Mucosa of stomach (tissue), 1 donor: Measurements from ENCODE around the gene IGFBP5.

Source experiments
- H3K27me3 ChIP-seq: one replicate; pipeline ENCODE4 v1.7.0; 2013; ENCODE audit warnings: mild to moderate bottlenecking, low read length; ENCODE audit not compliant: control insufficient read depth, insufficient read depth
- H3K36me3 ChIP-seq: one replicate; pipeline ENCODE4 v1.7.0; 2013; ENCODE audit warnings: low read length; ENCODE audit not compliant: control insufficient read depth, insufficient read depth
- H3K4me1 ChIP-seq: one replicate; pipeline ENCODE4 v1.7.0; 2013; ENCODE audit warnings: mild to moderate bottlenecking, low read length; ENCODE audit not compliant: control insufficient read depth, insufficient read depth
- H3K4me3 ChIP-seq: one replicate; pipeline ENCODE4 v1.7.0; 2013; ENCODE audit warnings: low read length
- H3K9ac ChIP-seq: one replicate; pipeline ENCODE4 v1.7.0; 2013; ENCODE audit warnings: mild to moderate bottlenecking, low read length, moderate library complexity
- H3K9me3 ChIP-seq: one replicate; pipeline ENCODE4 v1.7.0; 2013; ENCODE audit warnings: mild to moderate bottlenecking, low read length, moderate library complexity; ENCODE audit not compliant: control insufficient read depth
- donor health status: Pancreatic carcinoma.

The IGFBP5 gene

DNA sequence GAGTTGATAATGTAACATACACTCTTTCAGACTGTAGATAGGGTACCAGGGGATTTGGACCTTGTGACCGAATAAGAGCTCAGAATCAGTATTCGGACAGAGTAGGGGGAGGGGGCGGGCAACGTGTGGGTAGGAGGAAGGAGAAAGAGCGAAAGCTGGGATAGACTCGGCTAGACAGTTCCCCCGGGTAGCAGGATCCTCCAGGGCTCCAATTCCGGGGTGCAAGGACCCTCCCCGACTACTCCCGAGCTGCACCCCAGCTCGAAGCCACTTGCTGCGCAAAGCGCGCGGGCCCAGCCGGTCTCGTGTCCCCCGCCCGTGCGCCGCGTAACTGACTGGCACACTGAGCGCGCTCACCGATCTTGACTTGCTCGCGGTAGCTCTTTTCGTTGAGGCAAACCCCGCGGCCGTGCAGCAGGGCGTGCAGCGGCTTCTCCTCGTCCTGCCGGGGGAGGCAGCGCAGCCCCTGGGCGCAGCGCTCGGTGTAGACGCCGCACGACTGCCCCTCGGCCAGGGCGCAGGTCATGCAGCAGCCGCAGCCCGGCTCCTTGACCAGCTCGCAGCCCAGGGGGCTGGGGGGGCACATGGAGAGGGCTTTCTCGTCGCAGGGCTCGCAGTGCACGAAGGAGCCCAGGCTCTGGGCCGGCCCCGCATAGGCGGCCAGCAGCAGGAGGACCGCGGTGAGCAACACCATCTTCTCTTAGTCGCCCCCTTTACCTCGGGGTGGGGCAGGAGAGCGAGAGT is 1.1 kb downstream of the IGFBP5 start:
- Histone ChIP-seq H3K9me3 (no peaks in the 10 kb centered on the region), H3K27me3 (peaks cover 67% of the 10 kb centered on the region), H3K4me1 (peaks cover 38% of the 10 kb centered on the region), H3K36me3 (no peaks in the 10 kb centered on the region), H3K4me3 (peak overlapping the region; percentile 25), H3K9ac (peak overlapping the region; percentile 65)

DNA sequence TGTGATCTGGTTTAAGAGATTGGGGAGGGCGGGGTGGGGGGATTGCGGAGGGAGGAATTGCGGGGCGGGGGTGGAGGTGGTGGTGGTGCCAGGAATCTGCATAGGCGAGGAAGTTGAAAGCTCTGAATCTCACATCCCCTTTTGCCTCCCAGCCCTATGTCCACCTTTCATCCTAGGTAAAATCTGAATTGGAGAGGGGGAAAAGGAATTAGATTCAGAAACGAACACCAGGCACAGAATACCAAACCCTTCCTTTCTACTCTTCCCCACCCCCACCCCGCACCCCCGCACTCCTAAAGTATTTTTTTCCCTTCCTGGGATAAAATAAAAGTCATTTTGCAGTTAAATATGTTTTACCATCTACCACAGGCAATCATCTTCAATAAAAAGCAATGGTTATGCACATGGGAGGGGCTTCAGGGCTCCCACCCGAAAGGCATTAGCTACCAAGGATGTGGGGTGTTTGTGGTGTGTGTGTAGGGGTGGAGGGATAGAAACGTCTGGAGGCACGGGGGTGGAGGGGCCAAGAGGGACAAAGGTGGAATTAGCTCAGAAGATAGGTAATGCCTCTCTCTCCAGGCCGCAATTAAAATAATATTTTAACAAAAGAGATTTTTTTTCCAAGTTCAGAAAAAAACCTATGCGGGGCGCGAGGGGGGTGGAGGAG is 1.8 kb downstream of the IGFBP5 start:
- Histone ChIP-seq H3K9ac (peak overlapping the region; percentile 65), H3K9me3 (no peaks in the 10 kb centered on the region), H3K27me3 (peaks cover 67% of the 10 kb centered on the region), H3K4me1 (peaks cover 43% of the 10 kb centered on the region), H3K4me3 (peak overlapping the region; percentile 25), H3K36me3 (no peaks in the 10 kb centered on the region)

DNA sequence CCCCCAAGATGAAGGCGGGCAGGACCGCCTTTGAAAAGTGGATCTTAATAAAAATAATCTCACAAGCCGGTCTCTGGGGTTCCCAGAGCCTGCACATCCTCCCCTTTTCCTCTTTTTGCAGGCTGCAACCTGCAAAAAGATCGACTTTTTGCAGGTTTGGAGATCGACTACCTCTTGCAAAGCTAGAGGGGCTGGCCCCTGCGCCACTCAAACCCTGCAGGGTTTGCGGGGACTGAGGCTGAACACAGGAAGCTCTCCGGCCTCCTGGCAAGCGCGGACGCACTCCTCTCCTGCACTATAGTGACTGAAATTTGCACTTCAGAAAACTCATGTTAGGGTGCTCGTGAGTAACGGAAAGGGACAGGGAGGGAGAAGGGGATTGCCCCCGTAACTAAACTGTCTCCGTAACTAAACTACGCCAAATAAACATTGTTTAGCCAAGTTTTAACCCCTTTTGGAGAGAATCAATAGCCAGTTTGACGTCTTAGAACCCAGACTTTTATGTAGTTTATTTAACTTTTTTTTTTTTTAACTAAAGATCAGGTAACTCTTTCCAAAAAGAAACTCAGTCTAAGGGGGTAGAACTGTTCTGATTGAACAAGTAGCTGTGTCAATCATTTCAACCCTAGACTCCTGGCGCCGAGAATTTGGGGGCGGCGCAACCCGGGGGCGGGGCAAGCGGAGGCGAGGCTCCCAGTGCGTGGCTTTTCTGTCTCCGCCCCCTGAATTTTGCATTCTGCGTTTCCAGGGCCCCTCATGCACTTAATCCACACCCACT is 2.5 kb downstream of the IGFBP5 start:
- Histone ChIP-seq H3K9me3 (no peaks in the 10 kb centered on the region), H3K27me3 (peaks cover 61% of the 10 kb centered on the region), H3K4me1 (peaks cover 43% of the 10 kb centered on the region), H3K9ac (peak overlapping the region; percentile 61), H3K36me3 (no peaks in the 10 kb centered on the region), H3K4me3 (no peak overlapping the region)

DNA sequence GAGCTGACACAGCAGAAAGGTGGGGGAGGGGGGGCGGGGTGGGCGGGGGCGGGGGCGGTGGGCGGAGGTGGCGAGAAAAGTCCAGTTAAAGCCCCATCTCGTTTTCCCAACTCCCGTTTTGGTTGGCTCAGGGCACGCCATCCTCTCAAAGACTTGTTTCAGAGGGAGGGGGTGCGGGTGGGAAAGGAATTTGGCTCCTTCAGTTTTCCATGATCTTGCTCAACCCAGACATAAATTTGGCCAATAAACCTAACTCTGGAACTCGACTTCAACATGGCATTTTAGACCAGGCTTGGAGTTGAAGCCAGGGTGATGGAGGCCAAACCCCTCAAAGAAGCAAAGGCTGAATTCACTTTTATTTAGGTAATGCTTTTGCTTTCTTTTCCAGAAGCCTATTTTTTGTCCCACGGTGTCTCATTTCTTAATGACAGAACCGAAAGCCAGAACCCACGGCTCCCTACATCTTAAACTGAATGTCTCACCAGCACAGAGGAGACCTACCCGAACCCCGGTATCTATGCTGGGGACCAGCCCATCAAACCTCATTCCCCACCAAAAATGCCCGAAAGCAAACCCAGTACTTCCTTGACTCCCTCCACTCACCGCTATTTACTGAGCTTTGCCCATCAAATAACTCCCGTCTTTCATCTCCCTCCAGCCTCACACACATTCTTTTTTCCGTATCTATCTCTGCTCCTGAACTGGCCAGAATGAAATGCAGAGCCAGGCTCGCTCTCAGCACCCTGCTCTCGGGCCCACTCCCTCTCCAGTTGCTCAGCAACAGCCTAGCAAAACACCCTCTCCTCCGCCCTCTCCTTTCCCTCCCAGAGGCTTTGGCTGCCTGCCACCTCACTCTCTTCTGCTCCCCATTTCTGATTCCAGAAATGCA is 4.3 kb downstream of the IGFBP5 start:
- H3K9ac ChIP-seq = peak overlapping the region; percentile 53
- H3K27me3 ChIP-seq = peaks cover 54% of the 10 kb centered on the region
- peaks cover 43% of the 10 kb centered on the region for H3K4me1 ChIP-seq
- no peaks in the 10 kb centered on the region for H3K36me3 ChIP-seq
- no peak overlapping the region for H3K4me3 ChIP-seq
- no peaks in the 10 kb centered on the region for H3K9me3 ChIP-seq

DNA sequence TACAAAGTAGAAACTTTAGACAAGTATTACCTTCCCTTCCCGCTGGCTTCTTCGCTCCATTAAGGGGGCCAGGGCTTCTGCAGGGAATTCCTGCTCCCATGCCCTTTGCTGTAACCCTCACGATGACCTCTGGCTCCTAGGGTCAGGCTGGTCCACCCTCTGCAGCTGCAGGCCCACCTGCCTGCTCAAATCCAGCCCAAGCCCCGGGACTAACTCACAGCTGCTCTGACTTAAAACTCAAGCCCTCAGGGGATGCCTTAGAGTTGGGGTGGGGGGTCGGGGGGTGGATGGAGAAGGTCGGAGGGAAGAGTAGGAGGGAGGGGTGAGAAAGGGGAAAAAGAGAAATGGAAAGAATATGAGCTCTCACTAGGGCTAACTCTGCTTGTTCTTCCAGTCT is 4.9 kb downstream of the IGFBP5 start:
- H3K4me1 ChIP-seq = peaks cover 43% of the 10 kb centered on the region
- H3K9me3 ChIP-seq = no peaks in the 10 kb centered on the region
- no peak overlapping the region for H3K9ac ChIP-seq
- H3K27me3 ChIP-seq = peaks cover 48% of the 10 kb centered on the region
- no peak overlapping the region for H3K4me3 ChIP-seq
- no peaks in the 10 kb centered on the region for H3K36me3 ChIP-seq

DNA sequence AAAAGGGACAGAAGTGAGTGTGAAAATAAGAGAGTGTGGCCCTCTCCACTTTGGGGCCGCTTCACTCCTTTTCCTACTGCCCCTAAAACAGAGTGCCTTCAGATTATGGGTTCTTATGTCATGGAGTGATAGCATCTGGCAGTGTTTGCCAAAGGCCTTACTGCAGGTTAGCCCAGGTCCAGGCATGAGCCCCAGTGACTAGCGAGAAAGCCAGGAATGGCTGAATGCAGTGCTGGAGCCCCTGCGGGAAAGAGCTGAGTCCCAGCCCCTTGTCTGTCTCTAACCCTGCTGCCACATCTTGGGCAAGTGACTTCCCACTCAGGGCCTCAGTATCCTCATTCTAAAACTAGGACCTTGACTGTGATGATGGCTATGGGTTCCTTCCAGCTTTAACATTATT is 6.0 kb downstream of the IGFBP5 start:
- H3K4me3 ChIP-seq = no peak overlapping the region
- H3K36me3 ChIP-seq = no peaks in the 10 kb centered on the region
- H3K9me3 ChIP-seq = no peaks in the 10 kb centered on the region
- peaks cover 37% of the 10 kb centered on the region for H3K27me3 ChIP-seq
- peaks cover 43% of the 10 kb centered on the region for H3K4me1 ChIP-seq
- H3K9ac ChIP-seq = no peak overlapping the region

DNA sequence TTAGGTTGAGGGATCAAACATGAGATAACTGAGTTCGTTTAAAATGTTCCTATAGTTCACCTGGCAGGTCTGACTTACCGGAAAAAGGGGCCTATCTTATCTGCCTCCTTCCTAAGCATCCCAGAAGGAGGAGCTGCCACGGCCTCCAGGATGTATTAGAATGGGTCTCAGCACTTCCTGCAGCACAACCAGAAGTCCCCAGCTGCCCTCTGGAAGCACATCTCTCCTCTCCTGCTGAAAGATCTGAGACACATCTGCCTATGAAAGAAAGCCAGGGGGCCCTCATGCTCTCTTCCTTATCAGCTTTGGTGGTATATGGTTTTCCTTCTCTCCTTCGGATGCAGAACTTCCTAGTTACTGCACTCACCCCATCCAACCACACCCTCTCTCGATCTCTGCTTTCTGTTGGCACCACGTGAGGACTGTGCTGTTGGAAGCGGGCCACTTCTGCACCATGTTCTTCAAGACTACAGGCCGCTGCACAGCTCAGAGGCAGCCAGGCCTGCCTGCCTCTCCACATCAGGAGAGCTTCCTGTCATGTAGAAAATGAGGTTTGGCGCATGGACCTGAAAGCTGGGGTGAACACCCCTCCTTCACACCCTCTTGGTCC is 6.5 kb downstream of the IGFBP5 start:
- no peak overlapping the region for H3K9ac ChIP-seq
- H3K36me3 ChIP-seq = no peaks in the 10 kb centered on the region
- no peak overlapping the region for H3K4me3 ChIP-seq
- H3K4me1 ChIP-seq = peaks cover 43% of the 10 kb centered on the region
- H3K9me3 ChIP-seq = no peaks in the 10 kb centered on the region
- peaks cover 32% of the 10 kb centered on the region for H3K27me3 ChIP-seq

DNA sequence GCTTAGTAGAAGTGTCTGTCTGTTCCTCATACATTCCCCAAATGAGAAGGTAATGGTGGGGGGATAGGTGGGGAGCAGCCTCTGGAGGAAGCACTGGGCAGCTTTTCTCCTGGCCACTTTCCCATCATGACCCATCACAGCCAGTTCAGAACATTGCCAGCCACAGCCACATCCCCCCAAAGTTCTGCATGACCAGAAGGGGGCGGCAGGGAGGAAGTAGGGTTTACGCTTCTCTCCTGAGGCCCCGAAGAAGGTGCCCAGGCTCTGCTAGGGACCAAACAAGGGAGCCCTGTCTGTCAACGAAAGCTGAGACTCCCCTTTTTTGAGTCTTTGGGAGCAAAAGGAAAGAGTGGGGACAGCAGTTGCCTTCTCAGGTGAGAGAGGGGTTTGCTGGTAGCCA is 7.7 kb downstream of the IGFBP5 start:
- Histone ChIP-seq H3K4me1 (peaks cover 48% of the 10 kb centered on the region), H3K9ac (no peak overlapping the region), H3K4me3 (no peak overlapping the region), H3K27me3 (peaks cover 21% of the 10 kb centered on the region), H3K36me3 (no peaks in the 10 kb centered on the region), H3K9me3 (no peaks in the 10 kb centered on the region)

DNA sequence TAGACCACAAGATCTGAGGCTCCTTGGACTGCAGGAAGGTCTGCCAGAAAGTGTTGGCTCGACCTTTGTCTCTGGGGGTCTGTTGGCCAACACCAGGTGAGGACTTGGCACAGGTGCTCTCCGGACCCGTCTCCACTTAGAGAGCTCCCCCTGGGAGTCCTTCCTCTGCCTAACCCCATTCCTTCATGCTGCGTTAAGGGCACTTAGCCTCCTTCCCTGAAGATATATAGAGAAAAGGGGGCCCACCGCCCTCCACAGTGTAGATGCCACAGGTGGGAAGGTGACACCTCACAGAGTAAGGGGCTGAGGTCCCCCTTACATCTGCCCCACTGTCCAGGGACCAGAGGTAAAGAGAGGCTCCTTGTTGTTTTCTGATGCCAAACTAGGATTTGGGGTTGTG is 8.2 kb downstream of the IGFBP5 start:
- H3K4me1 ChIP-seq = peaks cover 45% of the 10 kb centered on the region
- H3K9me3 ChIP-seq = no peaks in the 10 kb centered on the region
- H3K27me3 ChIP-seq = peaks cover 16% of the 10 kb centered on the region
- H3K36me3 ChIP-seq = no peaks in the 10 kb centered on the region
- no peak overlapping the region for H3K9ac ChIP-seq
- no peak overlapping the region for H3K4me3 ChIP-seq

DNA sequence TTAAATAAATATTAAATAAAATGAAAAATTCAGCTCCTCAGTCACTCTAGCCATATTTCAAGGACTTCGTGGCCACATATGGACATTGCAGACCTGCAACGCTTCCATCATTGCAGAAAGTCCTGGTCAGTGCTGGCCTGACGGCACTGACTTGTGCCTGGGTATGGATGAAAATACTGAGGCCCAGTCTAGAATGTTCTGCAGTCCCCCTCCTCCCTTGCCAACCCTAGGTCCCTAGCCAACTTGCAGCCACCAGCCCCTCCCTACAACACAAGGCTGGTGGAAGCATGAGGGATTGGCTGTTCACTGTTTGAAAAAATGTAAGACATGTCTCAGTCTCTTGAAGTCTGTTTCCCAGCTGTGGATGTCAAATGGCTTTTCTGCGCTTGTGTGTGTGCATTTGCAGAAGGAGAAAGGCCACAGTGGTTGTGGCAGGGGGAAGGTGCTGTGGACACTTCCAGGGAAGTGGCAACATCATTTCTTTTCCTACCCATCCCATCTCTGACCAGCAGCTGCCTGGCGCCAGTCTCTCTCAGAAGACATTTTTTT is 9.9 kb downstream of the IGFBP5 start:
- Histone ChIP-seq H3K27me3 (peaks cover 7% of the 10 kb centered on the region), H3K9me3 (no peaks in the 10 kb centered on the region), H3K36me3 (no peaks in the 10 kb centered on the region), H3K4me3 (no peak overlapping the region), H3K9ac (no peak overlapping the region), H3K4me1 (peaks cover 37% of the 10 kb centered on the region)

DNA sequence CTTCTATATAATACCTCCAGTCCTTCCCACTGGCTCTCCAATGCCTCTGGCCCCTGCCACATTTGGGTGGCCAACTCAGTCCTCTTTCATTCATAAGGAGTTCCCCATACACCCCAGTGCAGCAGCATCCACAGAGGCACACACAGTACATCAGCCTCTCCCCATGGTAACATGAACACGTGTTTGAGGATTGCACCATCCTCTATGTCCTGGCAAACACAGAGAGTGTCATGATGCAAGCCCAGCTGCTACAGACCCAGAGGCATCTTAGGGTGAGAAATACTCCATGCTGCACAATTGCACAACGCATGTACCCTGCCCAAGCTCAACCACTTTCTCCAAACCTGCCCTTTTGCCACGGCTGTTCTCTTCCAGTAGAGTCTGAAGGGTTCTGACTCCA is 11.5 kb downstream of the IGFBP5 start:
- H3K9ac ChIP-seq = no peak overlapping the region
- H3K9me3 ChIP-seq = no peaks in the 10 kb centered on the region
- no peaks in the 10 kb centered on the region for H3K36me3 ChIP-seq
- no peak overlapping the region for H3K4me3 ChIP-seq
- H3K27me3 ChIP-seq = peaks cover 7% of the 10 kb centered on the region
- H3K4me1 ChIP-seq = peaks cover 27% of the 10 kb centered on the region
